HepG2 (cell line): ENCODE data around the gene FHDC1. TPM values are rescaled to one million over a fixed set of nuclear protein-coding genes. Genes with fewer than 3 reads are reported as not detected.

Experiments used
- ATAC-seq: fragments of 200-7000 bp; cut with Tn5 transposase; 3 replicates; pipeline ENCODE4 v1.9.1; 2020; ENCODE audit warnings: mild to moderate bottlenecking, moderate library complexity
- BruUV-seq: library from RNA; stranded (reverse); fragments of 400-500 nt; replicated peaks from 2 replicates; lab custom pipeline; 2021; lab: Mats Ljungman, UMichigan
- CTCF ChIA-PET: fragments of 300-600 bp; formaldehyde crosslinking; extraction: SDS; loops from one replicate; lab custom pipeline; 2021; ENCODE audit warnings: low total read pairs, inconsistent platforms, low intra/inter-chr PET ratio; lab: Yijun Ruan, JAX
- POLR2A ChIA-PET: fragments of 350-600 bp; sonication (Branson Sonifier 250); formaldehyde crosslinking; loops from one replicate; lab custom pipeline; 2020; ENCODE audit warnings: antibody characterized with exemption, inconsistent platforms; lab: Yijun Ruan, JAX
- DNase-seq: peaks from one replicate; pipeline ENCODE4 v3.0.0-alpha.2; 2015; ENCODE audit warnings: low spot score
- FAIRE-seq: peaks from 3 replicates; lab custom pipeline; 2011; peaks lifted over from hg19 to GRCh38; lab: Jason Lieb, UNC
- H2AFZ ChIP-seq: one replicate; pipeline ENCODE4 v1.6.1; 2011; ENCODE audit warnings: low read length, inconsistent platforms
- H3K27ac ChIP-seq: fragments of 300-600 bp; 3 replicates; pipeline ENCODE4 v1.8.0; 2011; ENCODE audit warnings: mixed run types, mild to moderate bottlenecking, mixed read lengths, low read length, inconsistent platforms; ENCODE audit not compliant: insufficient read depth; ENCODE audit errors: extremely low read length
- H3K27me3 ChIP-seq, 2 experiments: fragments of 200-600 bp in 1 of 2; 2 replicates in 1 of 2; 3 replicates in 1 of 2; pipeline versions ENCODE4 v1.6.0 to v1.8.0; 2011; ENCODE audit warnings: low read length in 2 of 2, mild to moderate bottlenecking in 2 of 2, moderate library complexity in 2 of 2, inconsistent platforms in 1 of 2; ENCODE audit not compliant: insufficient read depth in 2 of 2, control insufficient read depth in 1 of 2
- H3K36me3 ChIP-seq, 2 experiments: fragments of 200-600 bp in 1 of 2; replicated peaks in 1 of 2; 2 replicates in 1 of 2; 3 replicates in 1 of 2; pipeline versions ENCODE4 v1.5.1 to v1.8.0; 2011; ENCODE audit warnings: low read length in 2 of 2, inconsistent platforms in 1 of 2; ENCODE audit not compliant: insufficient read depth in 2 of 2, control insufficient read depth in 1 of 2
- H3K4me1 ChIP-seq: 2 replicates; pipeline ENCODE4 v1.5.1; 2012; ENCODE audit warnings: low read length, inconsistent platforms; ENCODE audit not compliant: insufficient read depth
- H3K4me2 ChIP-seq: 2 replicates; pipeline ENCODE4 v1.6.0; 2011; ENCODE audit warnings: low read depth, low read length, inconsistent platforms
- H3K4me3 ChIP-seq, 3 experiments: fragments of 200-600 bp in 1 of 3; sonication (generic), shearing (Covaris generic) in 1 of 3; replicated peaks in 1 of 3; 2 replicates each; pipeline ENCODE4 v1.5.1; 2011 to 2016; ENCODE audit warnings: low read length in 3 of 3, inconsistent platforms in 2 of 3, low read depth in 2 of 3, mild to moderate bottlenecking in 2 of 3, control low read depth in 1 of 3, mixed read lengths in 1 of 3; ENCODE audit not compliant: insufficient read depth in 1 of 3
- H3K79me2 ChIP-seq: one replicate; pipeline ENCODE4 v1.6.1; 2011; ENCODE audit warnings: low read length, inconsistent platforms; ENCODE audit not compliant: insufficient read depth
- H3K9ac ChIP-seq: 2 replicates; pipeline ENCODE4 v1.6.0; 2011; ENCODE audit warnings: mild to moderate bottlenecking, low read depth, low read length, inconsistent platforms; ENCODE audit not compliant: insufficient read depth
- H3K9me3 ChIP-seq: 2 replicates; pipeline ENCODE4 v1.5.1; 2012; ENCODE audit warnings: mild to moderate bottlenecking, low read length
- H4K20me1 ChIP-seq: 2 replicates; pipeline ENCODE4 v1.6.0; 2011; ENCODE audit warnings: inconsistent platforms, mild to moderate bottlenecking, low read length, moderate library complexity; ENCODE audit not compliant: insufficient read depth
- AGO1 ChIP-seq: fragments of 200-400 bp; formaldehyde crosslinking; IDR thresholded peaks from 2 replicates; pipeline ENCODE4 v1.6.1; 2017; ENCODE audit warnings: mild to moderate bottlenecking, low read depth, low read length, moderate library complexity; ENCODE audit not compliant: poor library complexity, severe bottlenecking
- ATF5 ChIP-seq: sonication (generic); formaldehyde crosslinking; IDR thresholded peaks from 2 replicates; pipeline ENCODE4 v1.4.0; 2020; ENCODE audit warnings: mild to moderate bottlenecking, low read depth, missing genetic modification reagents
- DR1 ChIP-seq: sonication (generic); formaldehyde crosslinking; IDR thresholded peaks from 2 replicates; pipeline ENCODE4 v1.8.0; 2021; ENCODE audit warnings: mild to moderate bottlenecking, missing genetic modification reagents, inconsistent platforms
- MAX ChIP-seq: IDR thresholded peaks from 2 replicates; pipeline ENCODE4 v1.6.1; 2012; ENCODE audit warnings: inconsistent platforms
- MYC ChIP-seq: sonication (generic); formaldehyde crosslinking; IDR thresholded peaks from 2 replicates; pipeline ENCODE4 v1.9.0; 2021; ENCODE audit warnings: missing genetic modification reagents, borderline replicate concordance
- NR1H2 ChIP-seq: sonication (generic); formaldehyde crosslinking; IDR thresholded peaks from 2 replicates; pipeline ENCODE4 v1.8.1; 2022; ENCODE audit warnings: low read depth, missing genetic modification reagents, borderline replicate concordance
- RFXAP ChIP-seq: sonication (generic); formaldehyde crosslinking; IDR thresholded peaks from 2 replicates; pipeline ENCODE4 v1.4.0; 2020; ENCODE audit warnings: missing genetic modification reagents, borderline replicate concordance
- RORA ChIP-seq: sonication (generic); formaldehyde crosslinking; IDR thresholded peaks from 2 replicates; pipeline ENCODE4 v1.5.0; 2020; ENCODE audit warnings: mild to moderate bottlenecking, missing genetic modification reagents, moderate library complexity
- SIN3A ChIP-seq: IDR thresholded peaks from 2 replicates; pipeline ENCODE4 v1.6.1; 2011; ENCODE audit warnings: low read depth, mild to moderate bottlenecking, control low read depth, low read length, borderline replicate concordance
- SRF ChIP-seq: IDR thresholded peaks from 2 replicates; pipeline ENCODE4 v1.6.1; 2011; ENCODE audit warnings: mild to moderate bottlenecking, low read depth, low read length, moderate library complexity
- ZFP82 ChIP-seq: sonication (generic); formaldehyde crosslinking; IDR thresholded peaks from 2 replicates; pipeline ENCODE4 v1.5.1; 2020; ENCODE audit warnings: mild to moderate bottlenecking, missing genetic modification reagents, borderline replicate concordance
- ZHX2 ChIP-seq, 2 experiments: sonication (generic) in 1 of 2; formaldehyde crosslinking in 1 of 2; IDR thresholded peaks; 2 replicates each; pipeline versions ENCODE4 v1.6.1 to v1.9.0; 2014 to 2022; ENCODE audit warnings: antibody characterized with exemption in 1 of 2, borderline replicate concordance in 1 of 2, inconsistent platforms in 1 of 2, low read depth in 1 of 2, missing genetic modification reagents in 1 of 2
- ZNF788 ChIP-seq: sonication (generic); formaldehyde crosslinking; IDR thresholded peaks from 2 replicates; pipeline ENCODE4 v1.5.0; 2020; ENCODE audit warnings: mild to moderate bottlenecking, missing genetic modification reagents, borderline replicate concordance
- ZNF800 ChIP-seq: sonication (generic); formaldehyde crosslinking; IDR thresholded peaks from 2 replicates; pipeline ENCODE4 v1.4.0; 2020; ENCODE audit warnings: missing genetic modification reagents
- WGBS: methylation state at CpG from one replicate; pipeline ENCODE4 v1.1.6; 2017; ENCODE audit warnings: low lambda C conversion rate; 5-methylcytosine and 5-hydroxymethylcytosine counted together
- in situ Hi-C: cut with HindIII; loops from 2 replicates; pipeline ENCODE4 v1.10.0; 2017; ENCODE audit warnings: low pct_unique_long_range_greater_than_20kb; ENCODE audit not compliant: extremely low pct_ligation_motif_present
- intact Hi-C: fragments of 100-400 bp; cut with micrococcal nuclease; formaldehyde crosslinking; loops from one replicate; pipeline ENCODE4 v1.10.0; 2022; ENCODE audit not compliant: unreplicated experiment
- polyA plus RNA-seq, 8 experiments: library from polyadenylated mRNA; depleted of rRNA in 3 of 8; stranded (reverse) in 7 of 8; unstranded in 1 of 8; fragments of >200 nt; fragmentation: Illumina TruSeq in 4 of 8; extraction: Trizol in 4 of 8; gene quantifications; 2 replicates each; pipeline versions ENCODE4 v1.2.1 to v1.2.3, GENCODE V29; 2011 to 2016; ENCODE audit warnings: low read depth in 4 of 8, missing spikeins in 1 of 8, mixed read lengths in 1 of 8; ENCODE audit not compliant: insufficient read depth in 1 of 8
- total RNA-seq, 5 experiments: library from RNA; depleted of rRNA; stranded (reverse); fragments of >200 nt; fragmentation: Illumina TruSeq; extraction: Trizol; gene quantifications; 2 replicates each; pipeline ENCODE4 v1.2.3, GENCODE V29; 2016; ENCODE audit warnings: low read depth in 1 of 5

FHDC1 gene
- total and polyA plus RNA-seq, 2 of the 13 experiments (the other 11 are each of a cell fraction or from before 2014, with no cell fraction given) = 0.07 to 0.15 TPM

- FAIRE-seq (no peak), DNase-seq (no peak), ATAC-seq (no peak)
- BruUV-seq = no TSS peak
- Histone ChIP-seq H3K9me3 (no peaks in the 10 kb centered on the region), H3K27me3 (peaks cover 5 to 43% of the 10 kb centered on the region in 2 experiments; a peak in 4 of 5 replicates), H4K20me1 (no peaks in the 10 kb centered on the region), H3K36me3 (no peaks in the 10 kb centered on the region), H2AFZ (no peak overlapping the region), H3K4me1 (peaks cover 3% of the 10 kb centered on the region; the same call in 1 of the 2 replicates), H3K4me3 (no peak overlapping the region), H3K79me2 (no peaks in the 10 kb centered on the region), H3K4me2 (no peak overlapping the region), H3K27ac (no peak overlapping the region), H3K9ac (no peak overlapping the region)
- intact Hi-C loops (no loop called here), in situ Hi-C loops (no loop called here)
- 63% methylated on average over 5 of the region's 5 CpGs for WGBS
- ChIA-PET CTCF (no interaction called here), POLR2A (no interaction called here)
- TF ChIP-seq RORA (CRISPR knock-in tag) (no peak), ZFP82 (CRISPR knock-in tag) (no peak), ATF5 (CRISPR knock-in tag) (no peak), DR1 (CRISPR knock-in tag) (no peak), NR1H2 (CRISPR knock-in tag) (no peak), MAX (no peak), ZHX2 (IDR thresholded peaks at IDR 0.05; ENCODE audit: low read depth) (no peak), ZHX2 (CRISPR knock-in tag; IDR thresholded peaks at IDR 0.05; ENCODE audit: borderline replicate concordance) (no peak), MYC (CRISPR knock-in tag) (no peak), AGO1 (no peak), ZNF800 (CRISPR knock-in tag) (no peak), SRF (no peak), RFXAP (CRISPR knock-in tag) (no peak), ZNF788 (no peak), SIN3A (no peak)
These were observed 61.2 kb downstream of the FHDC1 start for GRCh38 chr4:152997288-152997687.
